Ovary (tissue), 3 donors: Measurements from ENCODE around the gene CHM.
"Not testable (repeated sequence)": the region's sequence is repeated elsewhere in the genome, so short reads cannot be mapped to it uniquely, and the experiment has no call there.

Experiments used
- CTCF ChIP-seq, 3 donors: fragments of 450-650 bp in 2 of 3; fragments of 200-600 bp in 1 of 3; IDR thresholded peaks; one replicate each; pipeline versions ENCODE4 v1.5.1 to v1.8.0; 2016 to 2022; ENCODE audit warnings: antibody characterized with exemption in 3 of 3, mild to moderate bottlenecking in 1 of 3
- EP300 ChIP-seq: sonication (generic); formaldehyde crosslinking; IDR thresholded peaks from one replicate; pipeline ENCODE4 v1.6.1; 2017; ENCODE audit warnings: antibody characterized with exemption
- POLR2A ChIP-seq: fragments of 450-650 bp; IDR thresholded peaks from one replicate; pipeline ENCODE4 v1.6.1; 2017; ENCODE audit warnings: antibody characterized with exemption, mild to moderate bottlenecking, moderate library complexity
- donor health status: DM: no; HTN: no; CAD: no.

GRCh38 chrX:85916656-85917280 is 130.6 kb downstream of the CHM start:
- TF ChIP-seq CTCF (IDR thresholded peaks at IDR 0.05); POLR2A; EP300: not testable (repeated sequence)
